Embryonic facial prominence (tissue), 1 donor: ENCODE measurements around the gene SNAI3.

ENCODE experiments used
- DNase-seq: peaks from one replicate; pipeline ENCODE4 v3.0.0-alpha.2; 2016; ENCODE audit errors: extremely low spot score

The SNAI3 gene

GRCh38 chr16:88634994-88635670, 51.2 kb downstream of the SNAI3 start:
- DNase-seq: no peak

GRCh38 chr16:88634141-88634993, 51.9 kb downstream of the SNAI3 start:
- no peak for DNase-seq

- no peak for DNase-seq
These were observed 52.6 kb downstream of the SNAI3 start for GRCh38 chr16:88633684-88634140.

GRCh38 chr16:88632587-88632930, 53.7 kb downstream of the SNAI3 start:
- DNase-seq: no peak

- no peak for DNase-seq
These were observed 54.3 kb downstream of the SNAI3 start for GRCh38 chr16:88631920-88632586.

- DNase-seq: no peak
These were observed 54.9 kb downstream of the SNAI3 start for GRCh38 chr16:88631384-88631783.

GRCh38 chr16:88630941-88631340, 55.4 kb downstream of the SNAI3 start:
- no peak for DNase-seq

- no peak for DNase-seq
These were observed 55.9 kb downstream of the SNAI3 start for GRCh38 chr16:88630433-88630832.

GRCh38 chr16:88629835-88630234, 56.5 kb downstream of the SNAI3 start:
- no peak for DNase-seq

- no peak for DNase-seq
These were observed 57.8 kb downstream of the SNAI3 start for GRCh38 chr16:88628512-88628974.
